HepG2 (cell line): Measurements from ENCODE around the gene AHNAK. TPM values are rescaled to one million over a fixed set of nuclear protein-coding genes. Genes with fewer than 3 reads are reported as not detected.

Source experiments
- CBX5 ChIP-seq: sonication (generic); formaldehyde crosslinking; IDR thresholded peaks from 2 replicates; pipeline ENCODE4 v1.4.0; 2020; ENCODE audit warnings: missing genetic modification reagents, borderline replicate concordance
- DMAP1 ChIP-seq: IDR thresholded peaks from 2 replicates; pipeline ENCODE4 v1.6.1; 2016
- GATAD2A ChIP-seq: IDR thresholded peaks from 2 replicates; pipeline ENCODE4 v1.6.1; 2016
- RAD51 ChIP-seq: fragments of 450-650 bp; IDR thresholded peaks from 2 replicates; pipeline ENCODE4 v1.6.1; 2016; ENCODE audit warnings: borderline replicate concordance
- SALL1 ChIP-seq: sonication (generic); formaldehyde crosslinking; IDR thresholded peaks from 2 replicates; pipeline ENCODE4 v1.8.0; 2022; ENCODE audit warnings: mild to moderate bottlenecking, missing genetic modification reagents
- SKIL ChIP-seq: sonication (generic); formaldehyde crosslinking; IDR thresholded peaks from 2 replicates; pipeline ENCODE4 v1.8.0; 2022; ENCODE audit warnings: missing genetic modification reagents, mild to moderate bottlenecking, moderate library complexity, borderline replicate concordance
- SP1 ChIP-seq, 2 experiments: fragments of 450-650 bp in 1 of 2; sonication (generic) in 1 of 2; formaldehyde crosslinking in 1 of 2; IDR thresholded peaks; 2 replicates each; pipeline versions ENCODE4 v1.4.0 to v1.6.1; 2016 to 2020; ENCODE audit warnings: missing genetic modification reagents in 1 of 2
- TAF1 ChIP-seq: sonication (generic); formaldehyde crosslinking; IDR thresholded peaks from 2 replicates; pipeline ENCODE4 v1.4.0; 2020; ENCODE audit warnings: missing genetic modification reagents
- TCF7 ChIP-seq: sonication (generic); IDR thresholded peaks from 2 replicates; pipeline ENCODE4 v1.6.1; 2016; ENCODE audit warnings: antibody characterized with exemption, low read depth
- ZNF124 ChIP-seq: sonication (generic); formaldehyde crosslinking; IDR thresholded peaks from 2 replicates; pipeline ENCODE4 v1.4.0; 2020; ENCODE audit warnings: missing genetic modification reagents
- ZNF407 ChIP-seq: sonication (generic); formaldehyde crosslinking; IDR thresholded peaks from one replicate; pipeline ENCODE4 v1.5.1; 2020; ENCODE audit warnings: mild to moderate bottlenecking, missing genetic modification reagents; ENCODE audit errors: not compliant biosample characterization
- ZNF432 ChIP-seq: sonication (generic); formaldehyde crosslinking; IDR thresholded peaks from 2 replicates; pipeline ENCODE4 v1.5.0; 2020; ENCODE audit warnings: missing genetic modification reagents, mild to moderate bottlenecking, borderline replicate concordance
- ZSCAN21 ChIP-seq: sonication (generic); formaldehyde crosslinking; IDR thresholded peaks from 2 replicates; pipeline ENCODE4 v1.8.0; 2022; ENCODE audit warnings: mild to moderate bottlenecking, missing genetic modification reagents, moderate library complexity, borderline replicate concordance
- polyA plus RNA-seq, 8 experiments: library from polyadenylated mRNA; depleted of rRNA in 3 of 8; stranded (reverse) in 7 of 8; unstranded in 1 of 8; fragments of >200 nt; fragmentation: Illumina TruSeq in 4 of 8; extraction: Trizol in 4 of 8; gene quantifications; 2 replicates each; pipeline versions ENCODE4 v1.2.1 to v1.2.3, GENCODE V29; 2011 to 2016; ENCODE audit warnings: low read depth in 4 of 8, missing spikeins in 1 of 8, mixed read lengths in 1 of 8; ENCODE audit not compliant: insufficient read depth in 1 of 8
- total RNA-seq, 5 experiments: library from RNA; depleted of rRNA; stranded (reverse); fragments of >200 nt; fragmentation: Illumina TruSeq; extraction: Trizol; gene quantifications; 2 replicates each; pipeline ENCODE4 v1.2.3, GENCODE V29; 2016; ENCODE audit warnings: low read depth in 1 of 5
- TF ChIP-seq, protein P1 (sequence below): sonication (generic); formaldehyde crosslinking; IDR thresholded peaks from 2 replicates; pipeline ENCODE4 v1.5.1; 2020; ENCODE audit warnings: missing genetic modification reagents, mild to moderate bottlenecking, borderline replicate concordance

The AHNAK gene
- total and polyA plus RNA-seq, 2 of the 13 experiments (the other 11 are each of a cell fraction or from before 2014, with no cell fraction given): 23.4 to 25.0 TPM

GRCh38 chr11:62472063-62472884, 74.3 kb downstream of the AHNAK start (continued):
- TF ChIP-seq, protein P1, sequence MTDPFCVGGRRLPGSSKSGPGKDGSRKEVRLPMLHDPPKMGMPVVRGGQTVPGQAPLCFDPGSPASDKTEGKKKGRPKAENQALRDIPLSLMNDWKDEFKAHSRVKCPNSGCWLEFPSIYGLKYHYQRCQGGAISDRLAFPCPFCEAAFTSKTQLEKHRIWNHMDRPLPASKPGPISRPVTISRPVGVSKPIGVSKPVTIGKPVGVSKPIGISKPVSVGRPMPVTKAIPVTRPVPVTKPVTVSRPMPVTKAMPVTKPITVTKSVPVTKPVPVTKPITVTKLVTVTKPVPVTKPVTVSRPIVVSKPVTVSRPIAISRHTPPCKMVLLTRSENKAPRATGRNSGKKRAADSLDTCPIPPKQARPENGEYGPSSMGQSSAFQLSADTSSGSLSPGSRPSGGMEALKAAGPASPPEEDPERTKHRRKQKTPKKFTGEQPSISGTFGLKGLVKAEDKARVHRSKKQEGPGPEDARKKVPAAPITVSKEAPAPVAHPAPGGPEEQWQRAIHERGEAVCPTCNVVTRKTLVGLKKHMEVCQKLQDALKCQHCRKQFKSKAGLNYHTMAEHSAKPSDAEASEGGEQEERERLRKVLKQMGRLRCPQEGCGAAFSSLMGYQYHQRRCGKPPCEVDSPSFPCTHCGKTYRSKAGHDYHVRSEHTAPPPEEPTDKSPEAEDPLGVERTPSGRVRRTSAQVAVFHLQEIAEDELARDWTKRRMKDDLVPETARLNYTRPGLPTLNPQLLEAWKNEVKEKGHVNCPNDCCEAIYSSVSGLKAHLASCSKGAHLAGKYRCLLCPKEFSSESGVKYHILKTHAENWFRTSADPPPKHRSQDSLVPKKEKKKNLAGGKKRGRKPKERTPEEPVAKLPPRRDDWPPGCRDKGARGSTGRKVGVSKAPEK (CRISPR knock-in tag): no peak
- TF ChIP-seq ZNF432 (CRISPR knock-in tag): no peak
- TF ChIP-seq SKIL (CRISPR knock-in tag): no peak
- no peak for TF ChIP-seq TCF7
- TF ChIP-seq TAF1 (CRISPR knock-in tag): no peak
- no peak for TF ChIP-seq DMAP1
- TF ChIP-seq CBX5 (CRISPR knock-in tag): no peak
- TF ChIP-seq RAD51: no peak
- peak; percentile 34; the same call in 1 of the 2 replicates for TF ChIP-seq SALL1
- TF ChIP-seq ZNF407 (CRISPR knock-in tag): no peak
- TF ChIP-seq ZNF124: no peak
- no peak for TF ChIP-seq GATAD2A (CRISPR knock-in tag)
- no peak for TF ChIP-seq SP1 (IDR thresholded peaks at IDR 0.05)
- no peak for TF ChIP-seq SP1 (CRISPR knock-in tag; IDR thresholded peaks at IDR 0.05)
- no peak for TF ChIP-seq ZSCAN21
